ENCODE measurements around the gene SPNS2. TPM values are rescaled to one million over a fixed set of nuclear protein-coding genes. Genes with fewer than 3 reads are reported as not detected.

Gene SPNS2
- total RNA-seq, 1 donor from 2014 or later: 0.70 TPM

DNA sequence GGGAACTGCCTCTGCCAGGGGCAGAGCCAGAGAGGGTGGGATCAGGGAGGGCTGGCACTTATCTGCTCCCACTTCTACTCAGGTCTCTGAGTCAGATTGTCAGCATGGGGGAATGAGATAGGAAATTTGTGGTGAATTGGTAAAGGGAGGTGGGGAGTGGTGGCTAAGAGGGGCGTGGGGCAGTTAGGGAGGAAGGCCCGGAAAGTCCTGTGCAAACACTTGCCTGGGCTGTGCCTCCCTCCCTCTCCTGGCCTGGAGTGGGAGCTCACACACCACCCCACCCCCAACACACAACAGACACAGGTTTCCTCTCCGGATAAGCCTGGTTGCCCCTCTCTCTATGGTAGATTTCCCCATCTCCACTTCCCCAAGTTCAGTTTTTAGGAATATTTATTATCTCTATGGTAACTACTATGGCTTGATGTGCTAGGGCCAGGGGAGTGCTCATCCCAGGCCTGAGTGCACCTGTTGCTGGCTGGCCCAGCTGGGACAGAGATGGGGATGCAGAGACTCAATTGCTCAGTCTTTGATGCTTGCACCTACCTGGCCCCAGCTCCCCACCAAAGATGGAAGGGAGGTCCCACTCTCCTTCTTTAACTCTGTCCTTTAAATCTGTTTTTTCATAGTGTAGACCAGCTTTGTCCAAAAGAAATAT, 2.7 kb downstream of the SPNS2 start:
- TF ChIP-seq, protein P1, sequence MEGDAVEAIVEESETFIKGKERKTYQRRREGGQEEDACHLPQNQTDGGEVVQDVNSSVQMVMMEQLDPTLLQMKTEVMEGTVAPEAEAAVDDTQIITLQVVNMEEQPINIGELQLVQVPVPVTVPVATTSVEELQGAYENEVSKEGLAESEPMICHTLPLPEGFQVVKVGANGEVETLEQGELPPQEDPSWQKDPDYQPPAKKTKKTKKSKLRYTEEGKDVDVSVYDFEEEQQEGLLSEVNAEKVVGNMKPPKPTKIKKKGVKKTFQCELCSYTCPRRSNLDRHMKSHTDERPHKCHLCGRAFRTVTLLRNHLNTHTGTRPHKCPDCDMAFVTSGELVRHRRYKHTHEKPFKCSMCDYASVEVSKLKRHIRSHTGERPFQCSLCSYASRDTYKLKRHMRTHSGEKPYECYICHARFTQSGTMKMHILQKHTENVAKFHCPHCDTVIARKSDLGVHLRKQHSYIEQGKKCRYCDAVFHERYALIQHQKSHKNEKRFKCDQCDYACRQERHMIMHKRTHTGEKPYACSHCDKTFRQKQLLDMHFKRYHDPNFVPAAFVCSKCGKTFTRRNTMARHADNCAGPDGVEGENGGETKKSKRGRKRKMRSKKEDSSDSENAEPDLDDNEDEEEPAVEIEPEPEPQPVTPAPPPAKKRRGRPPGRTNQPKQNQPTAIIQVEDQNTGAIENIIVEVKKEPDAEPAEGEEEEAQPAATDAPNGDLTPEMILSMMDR (IDR thresholded peaks at IDR 0.05): no peak
- Mint-ChIP-seq H3K9me3 (ENCODE audit: low read depth) (no peaks in the 10 kb centered on the region), H3K27ac (ENCODE audit: unreplicated experiment) (no peak overlapping the region), H3K36me3 (ENCODE audit: low read depth) (peaks cover 2% of the 10 kb centered on the region), H3K4me1 (ENCODE audit: low read depth) (peaks cover 14% of the 10 kb centered on the region), H3K27me3 (ENCODE audit: low read depth) (peaks cover 44% of the 10 kb centered on the region), H3K4me3 (ENCODE audit: unreplicated experiment) (no peak overlapping the region)
- DNase-seq (ENCODE audit: low spot score): no peak

DNA sequence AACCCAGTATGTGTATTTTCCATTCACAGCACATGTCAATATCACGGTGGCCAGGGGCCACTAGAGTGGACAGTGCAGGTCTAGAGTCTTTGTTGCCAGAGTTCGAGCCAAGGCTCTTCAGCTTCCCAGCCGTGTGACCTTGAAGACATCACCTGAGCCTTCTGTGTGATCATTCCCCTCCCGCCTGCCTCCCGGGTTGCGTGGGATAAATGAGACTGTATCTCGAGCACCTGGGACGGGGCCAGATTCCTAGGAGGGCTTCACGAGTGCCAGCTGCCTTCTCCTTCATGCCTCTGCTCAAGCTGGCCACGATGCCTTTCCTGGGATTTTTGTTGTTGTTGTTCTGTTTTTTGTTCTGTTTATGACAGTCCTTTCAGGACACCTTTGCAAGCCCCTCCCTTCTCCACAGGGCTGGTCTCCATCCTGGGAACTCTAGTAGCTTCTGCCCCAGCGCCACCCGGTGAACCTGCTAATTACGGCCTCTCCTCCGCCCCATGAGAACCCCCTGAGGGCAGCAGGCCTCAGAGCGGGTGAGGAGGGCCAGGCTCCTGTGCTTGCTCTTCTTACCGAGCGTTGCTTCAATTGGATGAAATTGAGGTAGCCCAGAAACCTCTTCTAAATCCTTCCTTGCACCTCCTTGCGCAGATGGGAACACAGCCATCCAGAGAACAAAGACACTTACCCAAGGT, 3.9 kb downstream of the SPNS2 start:
- Mint-ChIP-seq H3K36me3 (ENCODE audit: low read depth) (peaks cover 2% of the 10 kb centered on the region), H3K4me3 (ENCODE audit: unreplicated experiment) (no peak overlapping the region), H3K27ac (ENCODE audit: unreplicated experiment) (no peak overlapping the region), H3K4me1 (ENCODE audit: low read depth) (peaks cover 6% of the 10 kb centered on the region), H3K9me3 (ENCODE audit: low read depth) (no peaks in the 10 kb centered on the region), H3K27me3 (ENCODE audit: low read depth) (peaks cover 40% of the 10 kb centered on the region)
- no peak for DNase-seq (ENCODE audit: low spot score)
- TF ChIP-seq, protein P1 (IDR thresholded peaks at IDR 0.05): no peak

DNA sequence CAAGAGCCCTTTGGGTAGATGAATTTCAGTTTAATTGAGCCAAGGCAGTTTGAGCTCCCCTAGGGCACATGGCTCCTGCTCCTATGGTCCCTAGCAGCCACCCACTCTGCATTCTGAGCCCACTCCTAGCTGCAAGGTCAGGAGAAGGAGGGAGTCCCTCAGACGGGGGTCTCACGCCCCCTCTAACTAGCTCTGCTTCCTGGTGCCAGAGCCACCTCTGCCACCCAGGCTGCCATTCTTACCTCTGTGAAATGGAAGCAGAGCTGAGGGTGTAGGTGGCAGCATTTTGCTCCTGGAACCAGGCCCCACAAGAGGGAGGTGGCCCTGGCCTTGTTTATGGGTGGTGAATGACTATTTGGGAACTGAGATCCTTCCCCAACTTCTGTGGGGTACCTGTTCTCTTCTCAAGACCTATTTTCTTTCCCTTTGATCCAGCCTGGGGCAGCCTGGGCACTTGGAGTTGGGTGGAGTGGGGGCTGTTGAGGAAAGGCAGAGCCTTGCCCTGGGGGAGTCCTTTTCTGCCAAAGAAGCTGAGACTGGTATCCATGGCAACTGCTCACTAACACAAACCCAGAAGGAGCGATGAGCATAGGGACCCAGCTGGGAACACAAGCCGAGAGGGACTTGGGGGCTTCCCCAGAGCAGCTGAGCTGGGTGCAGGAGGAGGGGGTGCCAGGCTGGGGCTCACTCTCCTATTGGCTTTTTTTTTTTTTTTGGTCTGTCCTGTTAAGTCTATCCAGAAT, 4.8 kb downstream of the SPNS2 start:
- no peak overlapping the region for H3K27ac Mint-ChIP-seq (ENCODE audit: unreplicated experiment)
- DNase-seq (ENCODE audit: low spot score): no peak

DNA sequence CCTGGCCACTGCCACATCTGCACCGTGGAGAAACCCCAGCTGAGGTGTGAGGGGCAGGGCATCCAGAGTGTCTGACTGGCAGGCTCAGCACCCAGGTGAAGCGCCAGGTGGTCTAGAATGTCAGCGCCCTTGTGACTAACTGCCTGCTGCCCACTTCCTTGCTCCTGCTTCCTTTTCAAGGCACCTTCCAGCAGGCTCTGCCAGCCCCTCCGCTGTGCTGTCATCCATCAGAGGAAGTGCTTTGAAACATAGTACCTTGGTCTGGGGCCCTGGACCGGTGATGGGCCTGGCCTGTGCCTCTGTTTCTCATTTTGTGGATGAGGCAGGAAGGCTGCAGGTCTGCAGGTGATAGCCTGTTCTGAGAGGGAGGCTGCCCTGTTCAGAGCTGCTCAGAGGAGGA, 5.5 kb downstream of the SPNS2 start:
- Mint-ChIP-seq H3K9me3 (ENCODE audit: low read depth) (no peaks in the 10 kb centered on the region), H3K27ac (ENCODE audit: unreplicated experiment) (no peak overlapping the region), H3K4me1 (ENCODE audit: low read depth) (peaks cover 5% of the 10 kb centered on the region), H3K27me3 (ENCODE audit: low read depth) (peaks cover 43% of the 10 kb centered on the region), H3K36me3 (ENCODE audit: low read depth) (peaks cover 2% of the 10 kb centered on the region), H3K4me3 (ENCODE audit: unreplicated experiment) (no peak overlapping the region)
- DNase-seq (ENCODE audit: low spot score): no peak
- TF ChIP-seq, protein P1 (IDR thresholded peaks at IDR 0.05): no peak

More for the DNA sequence above, 4.8 kb downstream of the SPNS2 start:
- H3K36me3 Mint-ChIP-seq (ENCODE audit: low read depth): peaks cover 2% of the 10 kb centered on the region
- TF ChIP-seq, protein P1 (IDR thresholded peaks at IDR 0.05): no peak
- H3K27me3 Mint-ChIP-seq (ENCODE audit: low read depth): peaks cover 40% of the 10 kb centered on the region
- H3K4me1 Mint-ChIP-seq (ENCODE audit: low read depth): peaks cover 5% of the 10 kb centered on the region
- H3K4me3 Mint-ChIP-seq (ENCODE audit: unreplicated experiment): no peak overlapping the region
- no peaks in the 10 kb centered on the region for H3K9me3 Mint-ChIP-seq (ENCODE audit: low read depth)

DNA sequence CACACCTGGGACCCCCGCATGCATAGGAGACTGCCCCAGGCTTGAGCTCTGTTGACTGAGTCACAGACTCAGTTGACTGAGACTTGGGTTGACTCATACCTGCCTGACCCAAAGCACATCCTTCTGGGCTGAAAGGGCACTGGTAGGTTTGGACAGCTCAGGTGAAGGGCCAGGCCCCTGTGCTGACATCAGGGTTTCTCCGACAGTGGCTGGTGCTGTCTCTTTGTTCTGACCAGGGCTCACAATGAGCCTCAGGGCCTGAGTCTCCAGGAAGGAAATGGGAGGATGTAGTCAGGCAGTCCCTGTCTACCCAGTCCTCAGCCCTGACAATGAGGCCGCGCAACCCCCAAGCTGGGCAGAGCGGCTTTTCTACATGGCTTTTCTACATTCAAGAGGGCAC, 6.5 kb downstream of the SPNS2 start:
- TF ChIP-seq, protein P1 (IDR thresholded peaks at IDR 0.05): no peak
- H3K4me1 Mint-ChIP-seq (ENCODE audit: low read depth): no peaks in the 10 kb centered on the region
- peaks cover 2% of the 10 kb centered on the region for H3K36me3 Mint-ChIP-seq (ENCODE audit: low read depth)
- no peaks in the 10 kb centered on the region for H3K9me3 Mint-ChIP-seq (ENCODE audit: low read depth)
- H3K27ac Mint-ChIP-seq (ENCODE audit: unreplicated experiment): no peak overlapping the region
- H3K4me3 Mint-ChIP-seq (ENCODE audit: unreplicated experiment): no peak overlapping the region
- peaks cover 36% of the 10 kb centered on the region for H3K27me3 Mint-ChIP-seq (ENCODE audit: low read depth)
- DNase-seq (ENCODE audit: low spot score): no peak

All from chondrocyte (in vitro differentiated cells).